Measurements from ENCODE around the gene PGR. TPM values are rescaled to one million over a fixed set of nuclear protein-coding genes. Genes with fewer than 3 reads are reported as not detected.

The PGR gene
- 0.15 TPM in 1 of 2 replicates, not detected in the other for total RNA-seq

DNA sequence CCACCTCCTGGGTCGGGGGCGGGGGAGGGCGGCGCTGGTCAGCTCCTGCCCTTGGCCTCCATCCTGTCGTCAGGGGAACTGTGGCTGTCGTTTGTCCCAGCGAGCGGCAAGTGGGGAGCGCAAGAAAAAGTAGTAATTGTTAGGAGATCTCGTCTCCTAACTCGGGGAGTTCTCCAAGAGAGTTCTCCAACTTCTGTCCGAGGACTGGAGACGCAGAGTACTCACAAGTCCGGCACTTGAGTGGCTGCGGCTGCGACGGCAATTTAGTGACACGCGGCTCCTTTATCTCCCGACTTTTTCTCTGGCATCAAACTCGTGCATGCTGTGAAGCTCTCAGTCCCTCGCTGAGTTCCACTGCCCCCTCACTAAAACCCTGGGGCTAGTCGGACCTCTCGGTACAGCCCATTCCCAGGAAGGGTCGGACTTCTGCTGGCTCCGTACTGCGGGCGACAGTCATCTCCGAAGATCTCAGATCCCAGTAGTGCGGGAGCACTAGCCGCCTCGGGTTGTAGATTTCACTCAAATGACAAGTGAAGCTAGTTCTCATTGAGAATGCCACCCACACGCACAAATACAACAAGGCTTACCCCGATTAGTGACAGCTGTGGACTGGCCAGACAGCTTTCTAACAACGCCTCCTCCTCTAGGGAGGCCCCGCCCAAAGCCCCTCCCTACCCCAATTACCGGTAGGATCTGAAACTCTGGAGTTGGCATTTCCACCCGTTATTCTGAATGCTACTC is at the start of gene PGR:
PGR (minus strand) TSS at position 611 of the 741 bp plus-strand sequence. CDS start 743 bp downstream, outside the sequence.

